HepG2 (cell line): ENCODE results near the gene SEC14L2. TPM values are rescaled to one million over a fixed set of nuclear protein-coding genes. Genes with fewer than 3 reads are reported as not detected.
"Not testable (repeated sequence)": the region's sequence is repeated elsewhere in the genome, so short reads cannot be mapped to it uniquely, and the experiment has no call there.

ENCODE experiments used
- ATAC-seq: fragments of 200-7000 bp; cut with Tn5 transposase; 3 replicates; pipeline ENCODE4 v1.9.1; 2020; ENCODE audit warnings: mild to moderate bottlenecking, moderate library complexity
- BruUV-seq: library from RNA; stranded (reverse); fragments of 400-500 nt; replicated peaks from 2 replicates; lab custom pipeline; 2021; lab: Mats Ljungman, UMichigan
- CTCF ChIA-PET: fragments of 300-600 bp; formaldehyde crosslinking; extraction: SDS; loops from one replicate; lab custom pipeline; 2021; ENCODE audit warnings: low total read pairs, inconsistent platforms, low intra/inter-chr PET ratio; lab: Yijun Ruan, JAX
- POLR2A ChIA-PET: fragments of 350-600 bp; sonication (Branson Sonifier 250); formaldehyde crosslinking; loops from one replicate; lab custom pipeline; 2020; ENCODE audit warnings: antibody characterized with exemption, inconsistent platforms; lab: Yijun Ruan, JAX
- DNase-seq: peaks from one replicate; pipeline ENCODE4 v3.0.0-alpha.2; 2015; ENCODE audit warnings: low spot score
- FAIRE-seq: peaks from 3 replicates; lab custom pipeline; 2011; peaks lifted over from hg19 to GRCh38; lab: Jason Lieb, UNC
- H2AFZ ChIP-seq: one replicate; pipeline ENCODE4 v1.6.1; 2011; ENCODE audit warnings: low read length, inconsistent platforms
- H3K27ac ChIP-seq: fragments of 300-600 bp; 3 replicates; pipeline ENCODE4 v1.8.0; 2011; ENCODE audit warnings: mixed run types, mild to moderate bottlenecking, mixed read lengths, low read length, inconsistent platforms; ENCODE audit not compliant: insufficient read depth; ENCODE audit errors: extremely low read length
- H3K27me3 ChIP-seq, 2 experiments: fragments of 200-600 bp in 1 of 2; 2 replicates in 1 of 2; 3 replicates in 1 of 2; pipeline versions ENCODE4 v1.6.0 to v1.8.0; 2011; ENCODE audit warnings: low read length in 2 of 2, mild to moderate bottlenecking in 2 of 2, moderate library complexity in 2 of 2, inconsistent platforms in 1 of 2; ENCODE audit not compliant: insufficient read depth in 2 of 2, control insufficient read depth in 1 of 2
- H3K36me3 ChIP-seq, 2 experiments: fragments of 200-600 bp in 1 of 2; replicated peaks in 1 of 2; 2 replicates in 1 of 2; 3 replicates in 1 of 2; pipeline versions ENCODE4 v1.5.1 to v1.8.0; 2011; ENCODE audit warnings: low read length in 2 of 2, inconsistent platforms in 1 of 2; ENCODE audit not compliant: insufficient read depth in 2 of 2, control insufficient read depth in 1 of 2
- H3K4me1 ChIP-seq: 2 replicates; pipeline ENCODE4 v1.5.1; 2012; ENCODE audit warnings: low read length, inconsistent platforms; ENCODE audit not compliant: insufficient read depth
- H3K4me2 ChIP-seq: 2 replicates; pipeline ENCODE4 v1.6.0; 2011; ENCODE audit warnings: low read depth, low read length, inconsistent platforms
- H3K4me3 ChIP-seq, 3 experiments: fragments of 200-600 bp in 1 of 3; sonication (generic), shearing (Covaris generic) in 1 of 3; replicated peaks in 1 of 3; 2 replicates each; pipeline ENCODE4 v1.5.1; 2011 to 2016; ENCODE audit warnings: low read length in 3 of 3, inconsistent platforms in 2 of 3, low read depth in 2 of 3, mild to moderate bottlenecking in 2 of 3, control low read depth in 1 of 3, mixed read lengths in 1 of 3; ENCODE audit not compliant: insufficient read depth in 1 of 3
- H3K79me2 ChIP-seq: one replicate; pipeline ENCODE4 v1.6.1; 2011; ENCODE audit warnings: low read length, inconsistent platforms; ENCODE audit not compliant: insufficient read depth
- H3K9ac ChIP-seq: 2 replicates; pipeline ENCODE4 v1.6.0; 2011; ENCODE audit warnings: mild to moderate bottlenecking, low read depth, low read length, inconsistent platforms; ENCODE audit not compliant: insufficient read depth
- H3K9me3 ChIP-seq: 2 replicates; pipeline ENCODE4 v1.5.1; 2012; ENCODE audit warnings: mild to moderate bottlenecking, low read length
- H4K20me1 ChIP-seq: 2 replicates; pipeline ENCODE4 v1.6.0; 2011; ENCODE audit warnings: inconsistent platforms, mild to moderate bottlenecking, low read length, moderate library complexity; ENCODE audit not compliant: insufficient read depth
- NFKB2 ChIP-seq: sonication (generic); formaldehyde crosslinking; IDR thresholded peaks from 2 replicates; pipeline ENCODE4 v1.4.0; 2020; ENCODE audit warnings: missing genetic modification reagents, borderline replicate concordance
- ZNF121 ChIP-seq: sonication (generic); formaldehyde crosslinking; IDR thresholded peaks from 2 replicates; pipeline ENCODE4 v1.5.0; 2020; ENCODE audit warnings: mild to moderate bottlenecking, missing genetic modification reagents
- WGBS: methylation state at CpG from one replicate; pipeline ENCODE4 v1.1.6; 2017; ENCODE audit warnings: low lambda C conversion rate; 5-methylcytosine and 5-hydroxymethylcytosine counted together
- in situ Hi-C: cut with HindIII; loops from 2 replicates; pipeline ENCODE4 v1.10.0; 2017; ENCODE audit warnings: low pct_unique_long_range_greater_than_20kb; ENCODE audit not compliant: extremely low pct_ligation_motif_present
- intact Hi-C: fragments of 100-400 bp; cut with micrococcal nuclease; formaldehyde crosslinking; loops from one replicate; pipeline ENCODE4 v1.10.0; 2022; ENCODE audit not compliant: unreplicated experiment
- polyA plus RNA-seq, 8 experiments: library from polyadenylated mRNA; depleted of rRNA in 3 of 8; stranded (reverse) in 7 of 8; unstranded in 1 of 8; fragments of >200 nt; fragmentation: Illumina TruSeq in 4 of 8; extraction: Trizol in 4 of 8; gene quantifications; 2 replicates each; pipeline versions ENCODE4 v1.2.1 to v1.2.3, GENCODE V29; 2011 to 2016; ENCODE audit warnings: low read depth in 4 of 8, missing spikeins in 1 of 8, mixed read lengths in 1 of 8; ENCODE audit not compliant: insufficient read depth in 1 of 8
- total RNA-seq, 5 experiments: library from RNA; depleted of rRNA; stranded (reverse); fragments of >200 nt; fragmentation: Illumina TruSeq; extraction: Trizol; gene quantifications; 2 replicates each; pipeline ENCODE4 v1.2.3, GENCODE V29; 2016; ENCODE audit warnings: low read depth in 1 of 5
- TF ChIP-seq, protein P1 (sequence below): sonication (generic); formaldehyde crosslinking; IDR thresholded peaks from 2 replicates; pipeline ENCODE4 v1.9.0; 2022; ENCODE audit warnings: missing genetic modification reagents, mild to moderate bottlenecking, borderline replicate concordance

SEC14L2 gene
- total and polyA plus RNA-seq, 2 of the 13 experiments (the other 11 are each of a cell fraction or from before 2014, with no cell fraction given) = 4.1 to 5.1 TPM

GRCh38 chr22:30402028-30402765 lies 5.4 kb downstream of the SEC14L2 start:
- H3K27me3 ChIP-seq = no peaks in the 10 kb centered on the region
- DNase-seq = no peak
- H3K27ac ChIP-seq = no peak overlapping the region
- no peak for ATAC-seq
- no peak overlapping the region for H2AFZ ChIP-seq
- no peaks in the 10 kb centered on the region for H3K9me3 ChIP-seq
- no peak overlapping the region for H3K9ac ChIP-seq
- in situ Hi-C loops = no loop called here
- no peak overlapping the region for H3K4me3 ChIP-seq
- TF ChIP-seq, protein P1, sequence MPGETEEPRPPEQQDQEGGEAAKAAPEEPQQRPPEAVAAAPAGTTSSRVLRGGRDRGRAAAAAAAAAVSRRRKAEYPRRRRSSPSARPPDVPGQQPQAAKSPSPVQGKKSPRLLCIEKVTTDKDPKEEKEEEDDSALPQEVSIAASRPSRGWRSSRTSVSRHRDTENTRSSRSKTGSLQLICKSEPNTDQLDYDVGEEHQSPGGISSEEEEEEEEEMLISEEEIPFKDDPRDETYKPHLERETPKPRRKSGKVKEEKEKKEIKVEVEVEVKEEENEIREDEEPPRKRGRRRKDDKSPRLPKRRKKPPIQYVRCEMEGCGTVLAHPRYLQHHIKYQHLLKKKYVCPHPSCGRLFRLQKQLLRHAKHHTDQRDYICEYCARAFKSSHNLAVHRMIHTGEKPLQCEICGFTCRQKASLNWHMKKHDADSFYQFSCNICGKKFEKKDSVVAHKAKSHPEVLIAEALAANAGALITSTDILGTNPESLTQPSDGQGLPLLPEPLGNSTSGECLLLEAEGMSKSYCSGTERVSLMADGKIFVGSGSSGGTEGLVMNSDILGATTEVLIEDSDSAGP (CRISPR knock-in tag) = peak; percentile 91
- TF ChIP-seq NFKB2 (CRISPR knock-in tag) = no peak
- 85% methylated on average over 4 of the region's 5 CpGs for WGBS
- intact Hi-C loops = no loop called here
- CTCF ChIA-PET = no interaction called here
- FAIRE-seq = no peak
- peaks cover 3 to 10% of the 10 kb centered on the region in 2 experiments; a peak in 4 of 5 replicates for H3K36me3 ChIP-seq
- H3K4me2 ChIP-seq = no peak overlapping the region
- H3K79me2 ChIP-seq = no peaks in the 10 kb centered on the region
- BruUV-seq = no TSS peak
- POLR2A ChIA-PET = interaction anchor here (1.6 to 6.5 kb wide), 2 partner anchors 21 to 111 kb away, joined by 6 to 65 read pairs; no protein-coding TSS in a partner anchor
- peaks cover 72% of the 10 kb centered on the region for H3K4me1 ChIP-seq
- no peaks in the 10 kb centered on the region for H4K20me1 ChIP-seq

- H3K4me3 ChIP-seq, CTCF ChIA-PET, ATAC-seq, FAIRE-seq, H3K4me2 ChIP-seq, DNase-seq, intact Hi-C loops, BruUV-seq, H2AFZ ChIP-seq, H3K27me3 ChIP-seq, H3K9ac ChIP-seq, H3K27ac ChIP-seq, H3K9me3 ChIP-seq, in situ Hi-C loops, H3K79me2 ChIP-seq, H4K20me1 ChIP-seq: not testable (repeated sequence)
- Histone ChIP-seq H3K36me3 (peaks cover 6 to 13% of the 10 kb centered on the region in 2 experiments; a peak in 4 of 5 replicates), H3K4me1 (peaks cover 68% of the 10 kb centered on the region)
- WGBS = 93% methylated on average over 5 of the region's 5 CpGs
- POLR2A ChIA-PET = interaction anchor here (1.6 to 6.5 kb wide), 2 partner anchors 20 to 112 kb away, joined by 6 to 65 read pairs; no protein-coding TSS in a partner anchor
- peak; percentile 49; the same call in 1 of the 2 replicates for TF ChIP-seq ZNF121 (CRISPR knock-in tag)
Measured at GRCh38 chr22:30402766-30403104, 5.9 kb downstream of the SEC14L2 start.
